GM21367 (cell line): ENCODE results near the gene UNC5B.

Experiments
- ATAC-seq: cut with Tn5 transposase; IDR thresholded peaks from one replicate; pipeline ENCODE4 v1.9.1; 2021; ENCODE audit not compliant: unreplicated experiment

Gene UNC5B

GRCh38 chr10:71253981-71254818 lies 41.8 kb downstream of the UNC5B start:
- ATAC-seq: no peak

- ATAC-seq: no peak
Observed at GRCh38 chr10:71254834-71255549, 42.6 kb downstream of the UNC5B start.

- no peak for ATAC-seq
Observed at GRCh38 chr10:71255550-71255807, 43.1 kb downstream of the UNC5B start.

GRCh38 chr10:71255808-71256660 lies 43.7 kb downstream of the UNC5B start:
- ATAC-seq: no peak

GRCh38 chr10:71256661-71257318 lies 44.4 kb downstream of the UNC5B start:
- no peak for ATAC-seq

GRCh38 chr10:71257319-71257997 lies 45.1 kb downstream of the UNC5B start:
- no peak for ATAC-seq

- ATAC-seq: no peak
Observed at GRCh38 chr10:71258046-71258445, 45.7 kb downstream of the UNC5B start.

GRCh38 chr10:71258446-71259145 lies 46.2 kb downstream of the UNC5B start:
- ATAC-seq: no peak

GRCh38 chr10:71259282-71259681 lies 46.9 kb downstream of the UNC5B start:
- ATAC-seq: no peak

- ATAC-seq: no peak
Observed at GRCh38 chr10:71259815-71260501, 47.6 kb downstream of the UNC5B start.

GRCh38 chr10:71260622-71261325 lies 48.4 kb downstream of the UNC5B start:
- no peak for ATAC-seq

GRCh38 chr10:71262027-71262426 lies 49.7 kb downstream of the UNC5B start:
- no peak for ATAC-seq

- no peak for ATAC-seq
Observed at GRCh38 chr10:71262817-71263216, 50.4 kb downstream of the UNC5B start.

GRCh38 chr10:71263376-71263775 lies 51.0 kb downstream of the UNC5B start:
- ATAC-seq: no peak

GRCh38 chr10:71264345-71265200 lies 52.2 kb downstream of the UNC5B start:
- ATAC-seq: no peak

GRCh38 chr10:71265201-71265575 lies 52.8 kb downstream of the UNC5B start:
- no peak for ATAC-seq

GRCh38 chr10:71265618-71266146 lies 53.3 kb downstream of the UNC5B start:
- ATAC-seq: no peak
